Dedifferentiated amniotic fluid mesenchymal stem cell (primary cell): Measurements from ENCODE around the gene RNF144A.

Experiments
- DNase-seq: peaks from one replicate; pipeline ENCODE4 v3.0.0-alpha.2; 2016; ENCODE audit errors: extremely low spot score

RNF144A gene

GRCh38 chr2:7083580-7084509 lies 166.6 kb downstream of the RNF144A start:
- peak; percentile 26 for DNase-seq

DNA sequence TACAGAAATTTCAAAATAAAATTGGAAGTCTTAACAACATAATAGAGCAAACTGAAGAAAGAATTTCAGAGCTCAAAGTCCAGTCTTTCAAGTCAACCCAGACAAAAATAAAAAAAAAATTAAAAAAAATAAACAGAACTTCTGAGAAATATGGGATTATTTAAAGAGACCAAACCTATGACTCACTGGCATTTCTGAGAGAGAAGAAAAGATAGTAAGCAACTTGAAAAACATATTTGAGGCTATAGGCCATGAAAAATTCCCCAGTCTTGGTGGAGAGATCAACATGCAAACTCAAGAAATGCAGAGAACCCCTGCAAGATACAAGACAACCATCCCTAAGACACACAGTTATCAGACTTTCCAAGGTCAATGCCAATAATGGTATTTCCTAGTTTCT lies 167.4 kb downstream of the RNF144A start:
- peak; percentile 44 for DNase-seq

GRCh38 chr2:7089284-7089683 lies 172.1 kb downstream of the RNF144A start:
- DNase-seq, result no peak

GRCh38 chr2:7089898-7090510 lies 172.8 kb downstream of the RNF144A start:
- DNase-seq, result no peak

- DNase-seq, result no peak
These were observed 176.2 kb downstream of the RNF144A start for GRCh38 chr2:7093376-7093775.
